ENCODE measurements around the gene CYTH1.

- TF ChIP-seq ZNF747 (tag by site-specific recombination; IDR thresholded peaks at IDR 0.05), result no peak
- TF ChIP-seq ZNF350 (tag by site-specific recombination; IDR thresholded peaks at IDR 0.05), result no peak
- no peak for TF ChIP-seq ZBTB7A (tag by site-specific recombination; IDR thresholded peaks at IDR 0.05; ENCODE audit: low read depth)
- no peak for TF ChIP-seq HOXA7 (CRISPR knock-in tag; IDR thresholded peaks at IDR 0.05; ENCODE audit: borderline replicate concordance)
- TF ChIP-seq CTCF (tag by site-specific recombination; IDR thresholded peaks at IDR 0.05), result no peak
- no peak for TF ChIP-seq ZNF423 (tag by site-specific recombination; IDR thresholded peaks at IDR 0.05)
- no peak for TF ChIP-seq ZNF670 (tag by site-specific recombination; IDR thresholded peaks at IDR 0.05; ENCODE audit: low read depth)
- TF ChIP-seq, protein P1, sequence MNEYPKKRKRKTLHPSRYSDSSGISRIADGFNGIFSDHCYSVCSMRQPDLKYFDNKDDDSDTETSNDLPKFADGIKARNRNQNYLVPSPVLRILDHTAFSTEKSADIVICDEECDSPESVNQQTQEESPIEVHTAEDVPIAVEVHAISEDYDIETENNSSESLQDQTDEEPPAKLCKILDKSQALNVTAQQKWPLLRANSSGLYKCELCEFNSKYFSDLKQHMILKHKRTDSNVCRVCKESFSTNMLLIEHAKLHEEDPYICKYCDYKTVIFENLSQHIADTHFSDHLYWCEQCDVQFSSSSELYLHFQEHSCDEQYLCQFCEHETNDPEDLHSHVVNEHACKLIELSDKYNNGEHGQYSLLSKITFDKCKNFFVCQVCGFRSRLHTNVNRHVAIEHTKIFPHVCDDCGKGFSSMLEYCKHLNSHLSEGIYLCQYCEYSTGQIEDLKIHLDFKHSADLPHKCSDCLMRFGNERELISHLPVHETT (tag by site-specific recombination; IDR thresholded peaks at IDR 0.05), result no peak
- no peak for TF ChIP-seq ZNF169 (tag by site-specific recombination; IDR thresholded peaks at IDR 0.05)
- TF ChIP-seq TRIM28 (IDR thresholded peaks at IDR 0.05; ENCODE audit: borderline replicate concordance, low read length), result no peak
Measured at GRCh38 chr17:78779850-78780249, 2.2 kb downstream of the CYTH1 start.

Measured in HEK293 (cell line).